IPS-NIHi7 (cell line): Measurements from ENCODE around the gene C20orf141.
"Not testable (repeated sequence)": the region's sequence is repeated elsewhere in the genome, so short reads cannot be mapped to it uniquely, and the experiment has no call there.

ENCODE experiments used
- DNase-seq: peaks from one replicate; pipeline ENCODE4 v3.0.0; 2012; ENCODE audit warnings: mixed read lengths; ENCODE audit errors: extremely low spot score

The C20orf141 gene

GRCh38 chr20:2799688-2800520, 14.9 kb upstream of the C20orf141 start:
- peak; percentile 62 for DNase-seq

GRCh38 chr20:2800521-2801285, 14.1 kb upstream of the C20orf141 start, which contains the start of gene CPXM1:
CPXM1 (minus strand) TSS chr20:2800627; CDS start chr20:2800572, 55 bp downstream.
- peak; percentile 86 for DNase-seq

- no peak for DNase-seq
Measured at GRCh38 chr20:2801286-2801728, 13.5 kb upstream of the C20orf141 start.

- no peak for DNase-seq
Measured at GRCh38 chr20:2804041-2804828, 10.6 kb upstream of the C20orf141 start.

GRCh38 chr20:2804852-2805688, 9.7 kb upstream of the C20orf141 start:
- peak; percentile 60 for DNase-seq

GRCh38 chr20:2805689-2806350, 9.0 kb upstream of the C20orf141 start:
- peak; percentile 58 for DNase-seq

GRCh38 chr20:2806351-2806701, 8.5 kb upstream of the C20orf141 start:
- DNase-seq, result no peak

GRCh38 chr20:2807019-2807418, 7.8 kb upstream of the C20orf141 start:
- DNase-seq, result no peak

GRCh38 chr20:2807929-2808328, 6.9 kb upstream of the C20orf141 start:
- not testable (repeated sequence) for DNase-seq

- DNase-seq, result no peak
Measured at GRCh38 chr20:2809690-2810089, 5.1 kb upstream of the C20orf141 start.

GRCh38 chr20:2812189-2812588, 2.6 kb upstream of the C20orf141 start:
- DNase-seq, result no peak

GRCh38 chr20:2814076-2814475, 711 bp upstream of the C20orf141 start:
- DNase-seq, result no peak

- no peak for DNase-seq
Measured at GRCh38 chr20:2815242-2815900, 584 bp downstream of the C20orf141 start.

GRCh38 chr20:2816030-2816582, 1.3 kb downstream of the C20orf141 start, which contains the start of gene TMEM239:
TMEM239 (plus strand) TSS chr20:2816364; CDS start chr20:2816555, 191 bp downstream.
- no peak for DNase-seq

GRCh38 chr20:2816583-2817340, 2.0 kb downstream of the C20orf141 start:
- peak; percentile 49 for DNase-seq

GRCh38 chr20:2817341-2817726, 2.5 kb downstream of the C20orf141 start:
- DNase-seq, result no peak

GRCh38 chr20:2817891-2818595, 3.3 kb downstream of the C20orf141 start:
- DNase-seq, result no peak
